NB4 (cell line): ENCODE results near the gene PDX1.

Source experiments
- MYC ChIP-seq: IDR thresholded peaks from 2 replicates; pipeline ENCODE4 v1.6.1; 2011; ENCODE audit warnings: low read depth, low read length
- POLR2A ChIP-seq: IDR thresholded peaks from 2 replicates; pipeline ENCODE4 v1.6.1; 2011; ENCODE audit warnings: mild to moderate bottlenecking; ENCODE audit not compliant: insufficient read length; ENCODE audit errors: extremely low read depth
- TF ChIP-seq, protein P1 (sequence below): IDR thresholded peaks from one replicate; pipeline ENCODE4 v1.5.1; 2012; ENCODE audit warnings: low read depth, low read length
- TF ChIP-seq, protein P2 (sequence below): IDR thresholded peaks from 2 replicates; pipeline ENCODE4 v1.6.1; 2011; ENCODE audit warnings: low read depth, low read length

DNA sequence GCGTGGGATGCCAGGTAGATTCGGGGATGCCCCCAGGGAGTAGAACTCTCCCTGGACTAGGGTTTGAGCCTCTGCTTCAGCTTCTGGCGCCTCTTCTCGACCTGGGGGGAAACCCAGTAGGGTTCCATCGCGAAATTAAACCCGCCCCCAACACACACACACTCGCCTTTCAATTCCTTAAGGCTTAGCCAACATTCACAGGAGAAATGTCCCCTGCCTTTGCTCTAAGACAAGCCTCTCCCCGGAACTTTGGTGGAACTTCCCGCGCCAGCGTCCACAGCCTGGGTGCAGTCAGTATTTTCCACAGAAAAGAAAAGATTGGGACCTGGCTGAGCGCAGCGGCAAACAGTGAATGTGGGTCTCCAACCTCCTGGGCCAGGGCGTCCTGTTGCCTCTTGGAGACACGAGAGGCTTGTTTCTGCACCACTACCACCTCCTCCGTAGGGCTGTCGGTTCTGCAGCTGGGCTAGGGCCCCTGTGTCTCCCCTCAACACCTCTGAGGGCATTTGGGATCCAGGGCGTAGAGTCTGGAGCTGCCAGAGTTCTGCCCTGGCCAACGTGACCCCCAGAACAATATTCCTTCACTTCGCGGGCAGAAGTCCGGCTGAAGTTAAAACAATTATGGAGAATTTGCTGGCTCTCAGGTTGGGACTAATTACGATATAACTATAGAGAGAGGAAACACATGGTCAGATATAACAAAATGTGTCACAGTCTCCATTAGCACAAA lies 3.2 kb downstream of the PDX1 start:
- TF ChIP-seq, protein P1, sequence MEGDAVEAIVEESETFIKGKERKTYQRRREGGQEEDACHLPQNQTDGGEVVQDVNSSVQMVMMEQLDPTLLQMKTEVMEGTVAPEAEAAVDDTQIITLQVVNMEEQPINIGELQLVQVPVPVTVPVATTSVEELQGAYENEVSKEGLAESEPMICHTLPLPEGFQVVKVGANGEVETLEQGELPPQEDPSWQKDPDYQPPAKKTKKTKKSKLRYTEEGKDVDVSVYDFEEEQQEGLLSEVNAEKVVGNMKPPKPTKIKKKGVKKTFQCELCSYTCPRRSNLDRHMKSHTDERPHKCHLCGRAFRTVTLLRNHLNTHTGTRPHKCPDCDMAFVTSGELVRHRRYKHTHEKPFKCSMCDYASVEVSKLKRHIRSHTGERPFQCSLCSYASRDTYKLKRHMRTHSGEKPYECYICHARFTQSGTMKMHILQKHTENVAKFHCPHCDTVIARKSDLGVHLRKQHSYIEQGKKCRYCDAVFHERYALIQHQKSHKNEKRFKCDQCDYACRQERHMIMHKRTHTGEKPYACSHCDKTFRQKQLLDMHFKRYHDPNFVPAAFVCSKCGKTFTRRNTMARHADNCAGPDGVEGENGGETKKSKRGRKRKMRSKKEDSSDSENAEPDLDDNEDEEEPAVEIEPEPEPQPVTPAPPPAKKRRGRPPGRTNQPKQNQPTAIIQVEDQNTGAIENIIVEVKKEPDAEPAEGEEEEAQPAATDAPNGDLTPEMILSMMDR, result no peak
- TF ChIP-seq POLR2A, result no peak
- no peak for TF ChIP-seq MYC
- TF ChIP-seq, protein P2, sequence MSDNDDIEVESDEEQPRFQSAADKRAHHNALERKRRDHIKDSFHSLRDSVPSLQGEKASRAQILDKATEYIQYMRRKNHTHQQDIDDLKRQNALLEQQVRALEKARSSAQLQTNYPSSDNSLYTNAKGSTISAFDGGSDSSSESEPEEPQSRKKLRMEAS, result no peak
